Lung microvascular endothelial cell (primary cell): ENCODE measurements around the gene NFYC. TPM values are rescaled to one million over a fixed set of nuclear protein-coding genes. Genes with fewer than 3 reads are reported as not detected.
"Not testable (repeated sequence)": the region's sequence is repeated elsewhere in the genome, so short reads cannot be mapped to it uniquely, and the experiment has no call there.

ENCODE experiments used
- DNase-seq, 2 donors: peaks; one replicate each; pipeline versions ENCODE4 v3.0.0 to v3.0.0-alpha.2; 2010; ENCODE audit warnings: low read depth in 2 of 2
- total RNA-seq: library from RNA; depleted of rRNA; stranded (reverse); fragments of >200 nt; gene quantifications from 2 replicates; pipeline ENCODE4 v1.2.1, GENCODE V29; 2014

The NFYC gene
- total RNA-seq, 1 donor from 2014 or later: 14.5 TPM

GRCh38 chr1:40706626-40707025, 15.1 kb downstream of the NFYC start:
- DNase-seq: no peak

DNA sequence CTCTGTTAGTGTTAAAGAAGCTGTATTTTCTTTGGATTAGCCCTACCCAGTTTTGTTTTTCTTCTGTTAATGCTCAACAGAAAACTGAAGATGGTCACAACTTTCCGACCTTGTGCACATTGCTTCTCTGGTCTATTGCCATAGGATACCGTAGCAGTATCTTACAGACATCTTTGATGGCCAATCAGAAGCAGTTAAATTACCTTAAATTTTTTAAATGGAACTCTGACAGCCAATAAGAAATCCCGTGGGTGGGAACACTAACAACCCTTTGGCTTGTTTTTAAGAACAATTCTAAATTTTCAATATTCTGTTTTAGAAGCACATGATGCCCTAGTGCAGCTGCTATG, 17.2 kb downstream of the NFYC start:
- peak; percentile 87 to 88 for DNase-seq

DNA sequence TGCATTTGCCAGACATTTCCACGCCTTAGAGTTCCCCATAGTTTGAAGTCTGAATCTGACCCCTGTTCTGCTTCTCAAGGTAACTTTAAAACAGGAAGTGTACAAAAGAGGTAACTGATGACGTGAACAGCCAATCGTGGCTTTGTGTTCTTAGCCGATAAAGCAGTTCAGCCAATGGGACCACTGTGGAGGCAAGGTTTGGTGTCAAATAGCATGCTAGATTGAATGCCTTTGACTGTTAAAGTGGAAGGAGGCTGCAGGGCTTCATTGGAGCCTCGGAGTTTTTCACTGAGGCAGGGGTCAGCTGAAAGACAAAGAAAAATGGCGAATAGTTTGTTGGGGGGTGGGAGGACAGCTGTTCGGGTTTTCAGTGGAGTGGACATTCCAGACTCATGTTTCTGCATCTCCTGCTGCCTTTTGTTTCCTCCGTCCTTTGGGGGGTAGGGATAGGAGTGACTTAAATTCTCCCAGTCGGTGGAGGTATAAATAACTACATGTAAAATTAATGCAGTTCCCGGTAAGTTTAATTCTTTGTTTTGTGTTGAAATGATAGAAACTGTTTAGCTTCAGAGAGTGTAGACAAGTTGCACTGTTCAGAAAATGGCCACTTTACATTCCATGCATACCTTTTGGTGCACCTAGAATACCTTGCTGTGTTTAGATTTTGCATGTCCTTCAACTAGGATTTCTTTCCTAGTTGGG, 17.7 kb downstream of the NFYC start:
- DNase-seq: peak; percentile 96 to 97

GRCh38 chr1:40709802-40710278, 18.3 kb downstream of the NFYC start:
- DNase-seq: peak in 1 of 2 donors; percentile 8

- peak in 1 of 2 donors; percentile 26 for DNase-seq
These were observed 19.2 kb downstream of the NFYC start for GRCh38 chr1:40710581-40711315.

DNA sequence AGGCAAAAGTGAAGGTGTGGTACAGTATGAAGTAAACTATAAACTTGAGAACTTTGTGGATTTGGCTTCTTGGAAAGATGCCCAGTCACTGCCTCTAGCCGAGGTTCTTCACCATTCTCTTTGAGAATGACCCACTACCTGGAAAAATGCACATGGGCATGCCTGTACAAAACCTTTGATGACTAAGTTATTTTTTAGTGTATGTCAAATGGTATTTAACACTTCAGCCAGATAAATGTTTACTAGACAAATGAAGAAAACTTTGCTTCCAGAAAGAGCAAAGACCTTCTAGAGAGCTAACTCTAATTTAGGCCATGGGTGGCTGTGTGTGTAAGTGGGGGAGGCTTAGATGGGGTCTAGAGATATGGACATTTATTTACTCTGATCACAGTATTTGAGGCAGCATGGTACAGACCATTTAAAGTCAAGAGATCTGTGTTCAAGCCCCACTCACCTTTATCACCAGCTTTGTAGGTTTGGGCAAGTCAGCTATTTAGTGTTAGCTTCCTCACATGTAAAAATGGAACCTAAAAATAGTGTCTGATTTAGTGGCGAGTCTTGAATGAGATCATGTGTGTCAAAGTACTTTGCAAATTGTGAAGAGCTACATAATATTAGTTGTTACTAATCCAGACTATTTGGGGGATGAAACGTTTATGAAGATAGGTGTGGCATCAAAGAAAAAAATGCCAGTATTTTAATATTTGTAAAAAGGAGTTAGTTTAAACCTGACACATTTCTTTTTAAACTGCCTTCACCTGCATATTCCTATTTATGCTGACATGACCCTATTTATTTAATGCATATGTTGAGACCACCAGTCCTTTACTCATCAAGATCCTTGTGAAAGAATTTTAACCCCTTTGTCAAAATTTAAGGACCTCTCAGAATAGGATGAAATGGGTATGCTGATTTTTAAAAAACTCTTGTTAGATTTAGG, 20.2 kb downstream of the NFYC start:
- DNase-seq: peak; percentile 40 to 45

- DNase-seq: no peak
These were observed 21.0 kb downstream of the NFYC start for GRCh38 chr1:40712405-40712944.

DNA sequence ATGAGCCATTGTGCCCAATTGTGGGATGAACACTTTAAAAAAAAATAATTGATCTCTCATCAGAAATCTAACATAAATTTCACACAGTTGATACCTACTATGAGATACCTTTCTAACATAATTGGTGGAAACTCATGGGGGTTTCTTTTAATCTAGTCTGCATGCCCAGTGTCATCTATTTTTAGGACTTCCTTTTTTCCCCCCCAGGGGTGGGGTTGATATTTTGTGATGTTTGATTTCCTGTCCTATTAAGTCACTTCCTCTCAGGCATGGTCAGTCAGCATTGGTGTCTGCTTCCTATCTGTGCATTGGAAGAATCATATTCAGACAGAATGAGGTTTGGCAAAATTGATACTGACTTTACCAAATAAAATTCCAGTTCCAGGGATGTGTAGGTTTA, 21.5 kb downstream of the NFYC start:
- DNase-seq: peak; percentile 77 to 91

DNA sequence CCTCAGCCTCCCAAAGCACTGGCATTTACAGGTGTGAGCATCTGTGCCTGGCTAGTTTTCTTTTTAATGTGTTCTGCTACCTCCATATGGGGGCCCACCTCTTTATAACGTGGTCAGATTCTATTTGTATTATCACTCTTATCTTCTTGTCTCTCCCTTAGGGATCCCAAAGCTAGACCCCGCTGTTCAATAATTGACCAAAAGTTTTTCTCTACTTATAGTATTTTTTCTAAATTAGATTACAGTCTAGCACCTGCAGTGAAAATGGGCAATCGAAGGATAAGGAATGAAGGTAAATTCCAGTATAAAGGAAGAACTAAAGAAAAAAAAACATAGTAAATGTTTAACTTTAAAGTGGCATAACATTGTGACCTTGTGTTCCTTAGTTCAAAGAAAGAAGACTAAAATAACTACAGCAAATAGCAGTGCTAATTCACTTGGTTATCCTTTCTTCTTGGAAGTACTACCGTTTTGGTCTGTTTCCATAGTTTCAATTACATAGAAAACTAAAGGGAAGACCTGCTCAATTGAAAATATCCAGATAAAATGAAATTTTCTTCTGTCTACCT, 24.1 kb downstream of the NFYC start:
- no peak for DNase-seq

DNA sequence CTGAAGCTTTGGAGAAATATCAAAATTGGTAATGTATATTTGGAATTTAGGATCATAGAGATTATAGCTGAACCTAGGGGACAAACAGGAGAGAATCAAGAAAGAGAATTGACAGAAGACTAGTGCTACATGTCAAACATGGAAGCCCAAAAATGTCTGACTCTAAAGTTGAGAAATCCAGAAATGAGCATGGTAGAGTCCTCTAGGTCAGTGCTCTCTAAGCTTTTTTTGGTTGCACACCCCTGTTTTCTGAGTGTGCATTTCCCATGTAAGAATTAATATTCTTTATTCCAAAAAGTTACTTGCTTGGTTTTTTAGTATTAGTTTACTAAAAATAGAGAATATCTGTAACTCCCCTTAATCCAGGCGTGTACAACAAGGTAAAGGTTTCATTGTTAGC, 25.6 kb downstream of the NFYC start:
- DNase-seq: no peak

DNA sequence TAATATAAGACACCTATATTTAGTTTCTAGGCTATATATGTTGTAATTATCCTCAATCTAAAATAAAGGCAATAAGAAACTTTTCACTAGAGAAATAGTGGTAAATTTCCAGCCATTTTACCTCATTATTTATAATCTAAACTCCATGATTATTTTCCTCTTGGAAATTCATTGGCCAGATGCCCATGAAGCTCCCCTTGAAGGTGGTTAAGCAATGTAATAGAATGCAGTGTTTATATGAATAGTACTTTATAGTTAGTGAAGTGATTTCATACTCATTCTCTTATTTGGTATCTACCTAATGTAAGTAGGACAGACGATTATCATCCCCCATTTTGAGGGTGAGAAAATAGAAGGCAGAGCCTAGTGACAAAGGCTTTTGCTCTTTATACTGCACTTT, 26.5 kb downstream of the NFYC start:
- peak in 1 of 2 donors; percentile 21 for DNase-seq

- DNase-seq: no peak
These were observed 29.0 kb downstream of the NFYC start for GRCh38 chr1:40720493-40720892.

GRCh38 chr1:40722622-40723021, 31.1 kb downstream of the NFYC start:
- no peak for DNase-seq

GRCh38 chr1:40723196-40723955, 31.9 kb downstream of the NFYC start:
- DNase-seq: no peak

DNA sequence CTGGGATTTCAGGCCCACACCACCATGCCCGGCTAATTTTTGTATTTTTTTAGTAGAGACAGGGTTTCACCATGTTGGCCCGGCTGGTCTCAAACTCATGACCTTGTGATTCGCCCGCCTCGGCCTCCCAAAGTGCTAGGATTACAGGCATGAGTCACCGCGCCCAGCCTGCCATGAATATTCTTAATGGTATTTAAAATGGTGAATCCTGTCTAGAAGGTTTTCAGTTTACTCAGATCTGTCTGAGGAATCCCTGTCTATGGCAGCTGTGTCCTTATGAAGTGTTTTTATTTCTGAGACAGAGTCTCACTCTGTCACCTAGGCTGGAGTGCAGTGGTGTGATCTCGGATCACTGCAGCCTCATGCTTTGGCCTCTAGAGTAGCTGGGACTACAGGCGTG, 36.2 kb downstream of the NFYC start:
- not testable (repeated sequence) for DNase-seq

GRCh38 chr1:40729316-40729862, 37.9 kb downstream of the NFYC start:
- DNase-seq: not testable (repeated sequence)

GRCh38 chr1:40732756-40733301, 41.3 kb downstream of the NFYC start:
- no peak for DNase-seq

- DNase-seq: no peak
These were observed 43.6 kb downstream of the NFYC start for GRCh38 chr1:40734882-40735628.

DNA sequence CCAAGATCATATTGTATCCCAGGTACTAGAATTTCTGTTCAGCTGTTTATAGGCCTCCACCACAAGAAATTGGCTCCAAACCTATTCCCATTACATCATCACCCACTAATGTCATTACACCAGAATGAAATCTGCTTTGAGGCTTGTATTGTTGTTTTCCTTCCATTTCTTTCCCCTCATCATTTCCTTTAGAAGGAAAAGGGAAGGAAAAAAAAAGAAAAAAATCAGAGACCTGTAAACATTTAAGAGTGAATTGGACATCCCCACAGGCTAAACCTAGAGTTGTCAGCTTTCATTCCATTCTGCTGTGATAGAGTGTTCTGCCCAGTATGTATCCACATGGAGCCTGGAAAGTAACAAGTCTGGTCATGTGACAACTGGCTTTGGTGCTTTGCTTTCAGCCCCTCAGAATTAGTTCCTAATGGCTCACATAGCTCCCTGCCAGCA, 44.6 kb downstream of the NFYC start:
- peak; percentile 79 to 89 for DNase-seq
